Measurements from ENCODE around the gene ME2.

GRCh38 chr18:50877545-50878265 lies 1.2 kb upstream of the ME2 start:
- TF ChIP-seq EP300 (IDR thresholded peaks at IDR 0.05) (no peak), CTCF (IDR thresholded peaks at IDR 0.05) (no peak), POLR2A (IDR thresholded peaks at IDR 0.05) (no peak)

All from tibial nerve (tissue), 4 donors.